HG02852 (cell line): ENCODE results near the gene HERC5.
A peak's percentile ranks its signal among the peaks of the same experiment; 100 is the strongest.
"Not testable (repeated sequence)": the region's sequence is repeated elsewhere in the genome, so short reads cannot be mapped to it uniquely, and the experiment has no call there.

Experiments used
- ATAC-seq: cut with Tn5 transposase; IDR thresholded peaks from one replicate; pipeline ENCODE4 v1.9.1; 2021; ENCODE audit warnings: mild to moderate bottlenecking, moderate library complexity; ENCODE audit not compliant: unreplicated experiment

The HERC5 gene

DNA sequence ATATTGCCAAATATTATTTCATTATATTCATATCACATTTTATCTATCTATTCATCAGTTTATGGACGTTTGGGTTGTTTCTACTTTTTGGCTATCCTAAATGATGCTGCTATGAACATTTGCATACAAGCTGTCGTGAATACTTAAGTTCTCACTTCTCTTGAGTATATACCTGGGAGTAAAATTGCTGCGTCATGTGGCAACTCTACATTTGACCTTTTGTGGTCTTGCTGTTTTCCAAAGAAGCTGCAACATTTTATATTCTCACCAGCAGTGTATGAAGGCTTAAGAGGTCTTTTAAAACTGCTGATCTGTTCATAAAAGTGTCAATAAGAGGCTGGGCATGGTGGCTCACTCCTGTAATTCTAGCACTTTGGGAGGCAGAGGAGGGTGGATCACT lies 60.9 kb downstream of the HERC5 start:
- no peak for ATAC-seq

DNA sequence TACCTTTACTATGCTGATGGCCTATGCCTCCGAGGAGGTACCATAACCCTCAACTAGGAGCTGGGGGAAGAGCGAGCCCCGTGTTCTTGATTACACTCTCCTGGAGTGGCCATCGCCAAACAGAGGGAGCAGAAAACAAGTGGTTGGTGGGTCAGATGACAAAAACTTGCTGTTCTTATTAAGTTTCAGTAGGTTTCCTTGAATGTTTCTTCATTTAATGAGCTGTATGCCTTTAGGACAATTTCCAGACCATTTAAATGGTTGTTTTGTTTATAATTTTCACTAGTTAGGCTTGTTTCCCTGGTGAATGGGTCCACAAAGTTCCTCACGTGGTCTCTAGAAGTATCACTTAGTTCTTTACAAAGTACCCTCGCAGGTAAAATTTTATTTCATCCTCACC lies 62.0 kb downstream of the HERC5 start:
- ATAC-seq: no peak

DNA sequence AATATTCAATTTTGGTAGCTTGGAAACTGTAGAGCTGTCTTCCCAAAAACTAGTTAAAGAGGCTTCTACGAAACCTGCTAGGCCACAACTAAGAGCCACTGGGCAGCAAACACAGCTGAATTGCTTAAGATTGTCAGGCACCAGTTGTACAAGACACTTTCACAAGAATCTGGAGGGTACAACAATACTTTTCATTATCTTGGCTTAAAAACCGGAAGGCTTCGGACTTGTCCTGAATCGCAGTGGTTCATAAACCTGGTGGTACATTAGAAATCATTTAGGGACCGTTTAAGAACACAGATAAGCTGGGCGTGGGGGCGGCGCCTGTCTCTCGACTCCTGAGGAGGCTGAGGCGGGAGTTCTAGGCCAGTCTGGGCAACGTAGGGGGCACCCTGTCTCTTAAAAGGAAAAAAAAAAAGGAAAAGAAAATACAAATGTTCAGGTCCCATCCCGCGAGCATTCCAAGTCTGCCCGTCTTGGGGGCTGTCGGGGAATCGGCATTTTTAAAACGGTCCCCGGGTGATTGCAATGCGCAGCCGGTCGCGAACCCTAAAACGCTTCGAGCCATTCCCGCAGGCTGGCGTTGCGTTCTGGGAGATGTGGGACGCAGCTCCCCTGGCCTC lies 65.9 kb downstream of the HERC5 start:
- peak; percentile 19 for ATAC-seq

DNA sequence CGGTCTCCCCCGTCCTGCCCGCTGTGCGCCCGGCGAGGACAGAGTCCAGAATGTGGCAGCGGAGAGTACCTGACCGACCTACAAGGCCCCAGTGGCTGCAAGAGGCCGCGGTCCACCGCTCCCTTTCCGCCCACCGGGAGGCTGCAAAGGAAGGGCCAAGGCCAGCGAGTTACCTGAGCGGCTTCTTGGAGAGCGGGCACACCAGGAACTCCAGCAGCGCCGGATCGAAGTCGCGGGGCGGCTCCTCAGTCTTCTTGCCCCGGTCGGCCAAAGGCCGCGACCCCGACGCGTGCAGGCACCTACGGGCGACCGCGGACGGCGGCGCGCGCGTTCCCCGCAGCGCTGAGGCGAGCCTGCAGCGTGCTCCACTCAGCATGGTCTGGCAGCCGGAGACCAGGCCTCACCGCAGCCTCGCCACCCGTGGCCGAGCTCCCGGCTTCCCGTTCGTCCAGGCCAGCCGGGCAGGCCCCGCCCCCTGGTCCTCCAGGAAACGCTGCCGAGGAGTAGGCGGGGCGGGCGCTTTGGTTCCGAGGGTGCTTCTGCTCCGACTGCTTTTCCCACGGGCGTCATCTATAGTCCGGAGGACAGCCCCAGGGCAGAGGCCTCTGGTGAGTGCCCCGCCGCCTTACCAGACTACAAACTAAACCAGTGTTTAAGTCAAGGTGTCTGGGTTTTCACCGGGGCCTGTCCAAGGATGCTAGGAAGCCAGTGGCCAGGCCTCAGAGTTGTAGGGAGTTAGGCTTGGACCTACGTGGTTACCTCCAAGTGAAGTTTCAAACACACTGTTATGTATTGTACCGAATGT lies 66.6 kb downstream of the HERC5 start, which contains the start of gene PYURF:
Gene PYURF (minus strand): TSS at position 452 of the 805 bp plus-strand sequence. CDS start 76 bp downstream, at position 376.
- peak; percentile 79 for ATAC-seq

DNA sequence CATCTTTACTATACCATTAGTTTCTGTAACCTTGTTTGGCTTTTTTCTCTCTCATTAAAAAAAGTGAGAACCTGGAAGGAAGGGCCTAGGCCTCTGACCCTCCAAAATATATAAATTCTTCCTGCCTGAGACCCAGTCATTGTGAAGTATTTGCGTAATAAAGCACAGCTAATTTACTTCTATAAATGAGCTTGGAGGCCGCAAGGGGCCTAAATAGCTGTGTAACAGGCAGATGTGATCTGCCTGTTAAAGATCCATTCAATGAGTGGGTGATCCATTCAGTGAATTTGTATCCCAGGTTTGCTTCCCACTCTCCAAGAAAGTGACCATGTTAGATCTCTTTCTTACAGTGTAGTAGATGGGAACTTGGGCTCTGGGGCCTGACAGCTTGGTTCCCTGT lies 67.3 kb downstream of the HERC5 start:
- ATAC-seq: no peak

DNA sequence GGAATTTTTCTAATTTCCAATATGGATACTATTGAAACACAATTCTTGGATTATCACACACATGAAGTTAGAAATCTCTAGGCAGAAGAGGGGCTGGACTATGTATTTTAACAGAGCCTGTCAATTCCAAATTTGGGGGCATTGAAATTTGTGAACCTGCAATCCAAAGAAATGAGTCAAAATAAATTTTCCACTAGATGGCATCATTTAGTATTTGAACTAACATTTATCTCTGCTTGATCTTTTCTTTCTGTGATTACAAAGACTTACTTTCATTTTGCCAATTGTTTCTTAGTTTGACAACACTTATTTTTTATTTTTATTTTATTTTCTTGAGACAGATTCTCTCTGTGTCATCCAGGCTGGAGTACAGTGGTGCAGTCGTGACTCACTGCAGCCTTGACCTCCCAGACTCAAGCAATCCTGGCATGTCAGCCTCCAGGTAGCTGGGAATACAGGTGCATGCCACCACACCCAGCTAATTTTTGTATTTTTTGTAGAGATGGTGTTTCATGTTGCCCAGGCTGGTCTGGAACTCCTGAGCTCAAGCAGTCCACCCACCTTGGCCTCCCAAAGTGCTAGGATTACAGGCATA lies 69.4 kb downstream of the HERC5 start:
- ATAC-seq: no peak

DNA sequence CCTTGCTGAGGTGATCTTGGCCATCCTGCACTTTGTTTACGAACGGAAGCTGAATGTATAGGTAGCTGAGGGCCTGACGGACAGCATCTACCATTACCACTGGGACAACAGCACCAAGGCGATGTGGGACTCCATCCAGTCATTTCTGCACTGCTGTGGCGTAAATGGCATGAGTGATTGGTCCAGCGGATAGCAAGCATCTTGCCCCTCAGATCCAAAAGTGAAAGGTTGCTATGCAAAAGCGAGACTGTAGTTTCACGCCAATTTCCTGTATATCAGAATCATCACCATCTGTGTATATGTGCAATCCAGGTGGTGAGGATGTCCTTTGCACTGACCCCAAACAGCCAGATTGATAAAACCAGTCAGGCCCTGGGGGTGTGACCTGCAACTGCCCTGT lies 70.9 kb downstream of the HERC5 start:
- ATAC-seq: peak; percentile 26

DNA sequence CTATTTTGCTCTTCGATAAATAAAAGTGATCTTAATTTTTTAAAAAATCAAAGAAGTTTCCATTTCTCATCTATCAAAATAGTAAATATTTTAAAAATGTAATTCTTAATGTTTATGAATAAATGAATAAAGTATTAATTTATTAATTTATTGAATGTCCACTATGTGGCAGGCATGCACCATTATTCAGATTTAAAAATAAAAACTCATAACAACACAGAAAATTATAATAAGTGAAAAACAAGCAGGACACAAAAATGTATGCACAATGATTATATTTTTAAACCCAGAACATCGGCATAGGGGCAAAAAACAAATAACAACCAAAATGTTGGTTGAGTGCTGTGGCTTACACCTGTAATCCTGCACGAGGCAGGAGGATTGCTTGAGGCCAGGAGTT lies 71.9 kb downstream of the HERC5 start:
- ATAC-seq: no peak

DNA sequence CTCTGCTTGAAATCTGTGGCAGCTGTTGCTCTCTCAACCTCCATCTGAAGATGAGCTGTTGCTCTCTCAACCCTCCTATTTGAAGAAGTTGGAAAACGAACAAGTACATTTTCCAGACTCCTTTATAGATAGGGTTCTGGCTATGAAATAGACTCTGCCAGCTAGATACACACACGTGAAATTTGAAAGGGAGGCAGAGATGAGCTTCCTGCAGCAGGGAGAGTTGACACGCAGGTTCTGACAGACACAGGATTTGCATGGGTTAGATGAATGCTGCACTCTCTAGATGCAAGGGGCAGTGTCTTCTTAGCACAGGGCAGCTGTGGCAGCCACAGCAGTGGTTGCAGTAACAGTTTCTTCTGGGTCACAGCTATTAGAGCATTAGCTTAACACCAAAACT lies 74.6 kb downstream of the HERC5 start:
- ATAC-seq: no peak

DNA sequence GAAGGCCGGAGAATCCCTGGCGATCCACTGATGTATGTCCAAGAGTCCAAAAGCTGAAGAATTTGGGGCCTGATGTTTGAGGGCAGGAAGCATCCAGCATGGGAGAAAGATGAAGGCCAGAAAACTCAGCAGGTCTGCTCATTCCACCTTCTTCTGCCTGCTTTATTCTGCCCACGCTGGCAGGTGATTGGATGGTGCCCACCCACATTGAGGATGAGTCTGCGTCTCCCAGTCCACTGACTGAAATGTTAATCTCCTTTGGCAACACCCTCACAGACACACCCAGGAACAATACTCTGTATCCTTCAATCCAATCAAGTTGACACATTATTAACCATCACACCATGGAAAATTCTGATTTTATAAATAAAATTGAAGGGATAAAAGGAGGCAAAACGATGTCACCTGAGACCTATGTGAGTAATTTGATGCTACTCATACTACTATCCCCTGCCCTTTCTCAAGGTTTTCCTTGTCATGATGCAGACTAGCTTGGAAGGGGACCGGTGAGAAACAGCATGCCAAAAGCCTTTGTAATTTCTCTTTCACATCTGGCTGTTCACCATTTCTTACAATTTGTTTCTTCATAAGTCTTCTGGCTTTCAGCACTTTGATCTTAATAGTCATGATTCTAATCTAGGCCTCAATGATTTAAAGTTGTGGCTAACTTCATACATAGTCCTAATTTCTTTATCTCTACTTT lies 76.3 kb downstream of the HERC5 start:
- no peak for ATAC-seq

DNA sequence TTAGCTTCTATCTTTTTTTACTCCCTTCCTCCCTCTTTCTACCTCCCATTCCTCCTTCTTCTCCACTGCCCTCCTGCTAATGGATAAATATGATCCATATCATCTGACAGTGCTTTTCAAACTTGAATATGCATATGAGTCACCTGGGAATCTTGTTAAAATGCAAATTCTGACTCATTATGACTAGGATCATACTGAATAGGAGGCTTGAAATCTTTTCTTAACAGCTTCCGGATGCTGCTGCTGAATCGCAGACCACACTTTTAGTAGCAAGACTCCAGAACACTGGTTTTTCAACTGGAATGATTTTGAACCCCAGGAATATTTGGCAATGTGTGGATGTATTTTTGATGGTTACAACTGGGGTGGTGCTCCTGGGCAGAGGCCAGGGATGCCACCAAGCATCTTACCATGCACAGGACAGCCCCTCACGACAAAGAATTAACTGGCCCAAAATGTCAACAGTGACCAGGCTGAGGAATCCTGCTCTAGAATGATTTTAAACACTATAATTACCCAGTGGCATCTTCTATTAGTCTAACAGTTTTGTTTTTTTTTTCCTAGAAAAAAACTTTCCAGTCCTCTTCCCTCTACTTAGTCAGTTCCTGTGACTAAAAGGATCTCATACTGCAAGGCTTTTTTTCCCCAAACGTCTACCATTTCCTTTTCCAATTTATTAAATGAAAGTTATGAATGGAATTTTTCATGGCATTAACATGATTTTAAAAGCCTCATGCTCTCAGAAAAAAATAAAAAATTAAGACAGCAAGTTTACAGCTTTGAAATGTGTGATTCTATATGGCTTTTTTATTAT lies 77.2 kb downstream of the HERC5 start:
- no peak for ATAC-seq

DNA sequence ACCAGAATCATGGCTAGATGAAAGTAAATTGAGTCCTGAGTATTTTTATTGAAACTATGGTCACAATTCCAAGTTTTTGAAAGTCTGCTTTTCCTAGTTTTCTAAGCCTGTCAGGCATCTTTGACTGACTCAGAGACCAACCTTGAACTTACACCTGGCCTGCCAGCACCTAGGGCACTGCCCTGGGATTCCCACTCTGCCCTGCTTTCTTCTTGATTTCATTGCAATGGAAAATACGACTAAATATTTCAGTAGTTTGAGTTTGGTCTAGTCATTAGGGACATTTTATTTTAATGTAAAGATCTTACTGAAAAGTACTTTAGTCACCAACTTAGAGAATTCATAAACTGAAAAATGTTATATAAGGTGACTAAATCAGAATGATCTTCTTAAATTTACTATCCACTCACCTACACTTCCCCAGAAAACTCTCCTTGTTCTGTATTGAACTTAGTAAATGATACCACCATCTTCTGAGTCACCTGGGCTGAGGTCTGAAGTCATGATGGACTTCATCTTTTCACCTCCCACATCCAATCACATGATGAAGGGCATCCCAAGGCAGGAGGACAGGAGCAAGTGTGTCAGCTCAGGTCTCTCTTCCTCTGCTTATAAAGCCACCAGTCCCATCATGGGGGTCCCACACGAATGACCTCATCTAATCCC lies 78.3 kb downstream of the HERC5 start:
- ATAC-seq: no peak

DNA sequence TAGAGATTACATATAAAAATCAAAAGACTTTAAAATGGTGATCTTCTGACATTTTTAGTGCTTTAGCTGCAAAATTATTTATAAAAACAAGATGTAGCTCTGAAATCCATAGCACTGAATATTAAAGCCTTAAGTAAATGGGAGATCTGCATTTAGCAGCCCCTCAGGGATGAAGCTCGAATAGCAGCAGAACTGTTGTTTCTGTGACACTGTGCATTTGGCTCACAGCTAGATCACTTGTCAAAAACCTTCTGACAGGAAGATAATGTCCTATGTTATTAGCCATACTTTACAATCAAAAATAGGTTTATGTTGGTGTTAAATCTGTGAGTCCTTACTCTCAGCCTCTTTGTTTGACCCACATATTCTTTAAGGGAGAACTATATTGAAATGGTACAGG lies 80.8 kb downstream of the HERC5 start:
- no peak for ATAC-seq

DNA sequence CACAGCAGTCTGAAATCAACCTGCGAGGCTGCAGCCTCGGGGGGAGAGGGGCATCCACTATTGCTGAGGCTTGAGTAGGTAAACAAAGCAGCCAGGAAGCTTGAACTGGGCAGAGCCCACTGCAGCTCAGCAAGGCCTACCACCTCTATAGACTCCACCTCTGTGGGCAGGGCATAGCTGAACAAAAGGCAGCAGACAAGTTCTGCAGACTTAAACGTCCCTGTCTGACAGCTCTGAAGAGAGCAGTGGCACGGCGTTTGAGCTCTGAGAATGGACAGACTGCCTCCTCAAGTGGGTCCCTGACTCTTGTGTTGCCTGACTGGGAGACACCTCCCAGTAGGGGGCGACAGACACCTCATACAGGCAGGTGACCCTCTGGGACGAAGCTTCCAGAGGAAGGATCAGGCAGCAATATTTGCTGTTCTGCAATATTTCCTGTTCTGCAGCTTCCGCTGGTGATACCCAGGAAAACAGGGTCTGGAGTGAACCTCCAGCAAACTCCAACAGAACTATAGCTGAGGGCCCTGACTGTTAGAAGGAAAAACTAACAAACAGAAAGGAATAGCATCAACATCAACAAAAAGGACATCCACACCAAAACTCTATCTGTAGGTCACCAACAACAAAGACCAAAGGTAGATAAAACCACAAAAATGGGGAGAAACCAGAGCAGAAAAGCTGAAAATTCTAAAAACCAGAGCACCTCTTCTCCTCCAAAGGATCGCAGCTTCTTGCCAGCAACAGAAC lies 82.6 kb downstream of the HERC5 start:
- ATAC-seq: not testable (repeated sequence)

DNA sequence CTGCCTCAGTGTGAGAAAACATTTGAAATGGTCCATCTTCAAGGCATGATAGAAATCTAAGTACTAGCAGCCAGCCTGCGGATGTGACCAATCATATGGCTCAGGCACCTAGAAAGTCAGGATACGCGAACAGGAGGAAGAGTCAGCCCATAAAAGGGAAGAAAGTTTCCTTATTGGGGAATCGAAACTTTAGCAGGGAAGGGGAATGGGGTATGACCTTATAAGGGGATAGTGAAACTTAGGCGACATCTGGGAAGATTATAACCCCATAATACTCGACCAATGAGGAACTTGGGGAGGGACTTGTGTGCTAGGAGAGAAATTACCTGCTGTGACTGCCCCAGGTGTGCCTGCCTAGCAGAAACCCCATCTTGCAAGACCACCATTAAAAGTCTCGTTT lies 92.9 kb downstream of the HERC5 start:
- ATAC-seq: no peak
